Neural progenitor cell (in vitro differentiated cells): ENCODE measurements around the gene RGS6. TPM values are rescaled to one million over a fixed set of nuclear protein-coding genes. Genes with fewer than 3 reads are reported as not detected.

Experiments used
- DNase-seq: peaks from one replicate; pipeline ENCODE4 v3.0.0-alpha.2; 2016; ENCODE audit warnings: low spot score
- H2AFZ ChIP-seq: fragments of 200-600 bp; sonication (generic); replicated peaks from 2 replicates; pipeline ENCODE4 v1.6.1; 2016; ENCODE audit warnings: antibody characterized with exemption
- H3F3A ChIP-seq: fragments of 200-600 bp; sonication (generic); 2 replicates; pipeline ENCODE4 v1.6.1; 2016; ENCODE audit warnings: antibody characterized with exemption, low read depth
- H3K27ac ChIP-seq: fragments of 200-600 bp; sonication (generic); 2 replicates; pipeline ENCODE4 v1.5.1; 2016; ENCODE audit warnings: mild to moderate bottlenecking
- H3K27me3 ChIP-seq: fragments of 200-600 bp; sonication (generic); 2 replicates; pipeline ENCODE4 v1.6.1; 2016; ENCODE audit warnings: mild to moderate bottlenecking, moderate library complexity
- H3K36me3 ChIP-seq: fragments of 200-600 bp; sonication (generic); 2 replicates; pipeline ENCODE4 v1.5.1; 2016
- H3K4me1 ChIP-seq: fragments of 200-600 bp; sonication (generic); 2 replicates; pipeline ENCODE4 v1.6.1; 2016; ENCODE audit warnings: mixed run types
- H3K4me2 ChIP-seq: fragments of 200-600 bp; sonication (generic); 2 replicates; pipeline ENCODE4 v1.6.1; 2016
- H3K4me3 ChIP-seq: fragments of 200-600 bp; sonication (generic); 2 replicates; pipeline ENCODE4 v1.5.1; 2016
- H3K79me2 ChIP-seq: fragments of 200-600 bp; sonication (generic); 2 replicates; pipeline ENCODE4 v1.6.1; 2016; ENCODE audit warnings: low read depth
- H3K9ac ChIP-seq: fragments of 200-600 bp; sonication (generic); 2 replicates; pipeline ENCODE4 v1.6.1; 2016
- H3K9me3 ChIP-seq: fragments of 200-600 bp; sonication (generic); 2 replicates; pipeline ENCODE4 v1.5.1; 2016; ENCODE audit warnings: low read depth
- H4K20me1 ChIP-seq: fragments of 200-600 bp; sonication (generic); 2 replicates; pipeline ENCODE4 v1.6.1; 2016; ENCODE audit warnings: low read depth
- H3K27ac Mint-ChIP-seq: 3 replicates; pipeline ENCODE4 v1.8.0; 2021; ENCODE audit warnings: mixed read lengths
- H3K27me3 Mint-ChIP-seq: 2 replicates; pipeline ENCODE4 v1.8.0; 2022; ENCODE audit warnings: low read depth, mild to moderate bottlenecking, inconsistent platforms, moderate library complexity, mixed read lengths; ENCODE audit not compliant: insufficient read depth
- H3K36me3 Mint-ChIP-seq: 3 replicates; pipeline ENCODE4 v1.8.0; 2021; ENCODE audit warnings: mixed read lengths
- H3K4me1 Mint-ChIP-seq: 3 replicates; pipeline ENCODE4 v1.8.0; 2021; ENCODE audit warnings: mixed read lengths
- H3K4me3 Mint-ChIP-seq: 3 replicates; pipeline ENCODE4 v1.8.0; 2021; ENCODE audit warnings: mild to moderate bottlenecking, moderate library complexity, mixed read lengths
- H3K9me3 Mint-ChIP-seq: 3 replicates; pipeline ENCODE4 v1.8.0; 2020; ENCODE audit warnings: mixed read lengths
- CTCF ChIP-seq: fragments of 200-600 bp; sonication (generic); IDR thresholded peaks from 2 replicates; pipeline ENCODE4 v1.5.1; 2017; ENCODE audit warnings: antibody characterized with exemption, mild to moderate bottlenecking
- EZH2 ChIP-seq: fragments of 200-600 bp; sonication (generic); IDR thresholded peaks from 2 replicates; pipeline ENCODE4 v1.6.1; 2017; ENCODE audit warnings: antibody characterized with exemption, mild to moderate bottlenecking, moderate library complexity
- EZH2phosphoT487 ChIP-seq: fragments of 200-600 bp; sonication (generic); IDR thresholded peaks from 2 replicates; pipeline ENCODE4 v1.6.1; 2017; ENCODE audit warnings: antibody characterized with exemption
- total RNA-seq: library from RNA; depleted of rRNA; stranded (reverse); fragments of >200 nt; gene quantifications from 2 replicates; pipeline ENCODE4 v1.2.3, GENCODE V29; 2015; ENCODE audit warnings: low replicate concordance

The RGS6 gene
- total RNA-seq, 1 donor from 2014 or later, result 0.80 TPM

- no peaks in the 10 kb centered on the region for H3K27me3 ChIP-seq
- H3K27ac Mint-ChIP-seq, result no peak overlapping the region
- DNase-seq, result no peak
- no peaks in the 10 kb centered on the region for H3K4me1 ChIP-seq
- no peak overlapping the region for H3K4me3 ChIP-seq
- H3K9ac ChIP-seq, result no peak overlapping the region
- TF ChIP-seq EZH2phosphoT487, result no peak
- no peak for TF ChIP-seq CTCF
- no peak for TF ChIP-seq EZH2
- no peaks in the 10 kb centered on the region for H3K79me2 ChIP-seq
- H3K27me3 Mint-ChIP-seq, result peaks cover 4% of the 10 kb centered on the region
- H3K9me3 Mint-ChIP-seq, result peaks cover 7% of the 10 kb centered on the region
- H4K20me1 ChIP-seq, result no peaks in the 10 kb centered on the region
- H3K36me3 ChIP-seq, result no peaks in the 10 kb centered on the region
- H2AFZ ChIP-seq, result no peak overlapping the region
- no peak overlapping the region for H3K27ac ChIP-seq
- H3F3A ChIP-seq, result no peaks in the 10 kb centered on the region
- no peaks in the 10 kb centered on the region for H3K4me1 Mint-ChIP-seq
- H3K36me3 Mint-ChIP-seq, result no peaks in the 10 kb centered on the region
- H3K4me2 ChIP-seq, result no peak overlapping the region
- H3K9me3 ChIP-seq, result no peaks in the 10 kb centered on the region
- no peak overlapping the region for H3K4me3 Mint-ChIP-seq
Measured at GRCh38 chr14:72243309-72244293, 311.4 kb downstream of the RGS6 start.

- no peak overlapping the region for H3K4me3 Mint-ChIP-seq
- Histone ChIP-seq H3K4me2 (no peak overlapping the region), H3K27me3 (no peaks in the 10 kb centered on the region), H3F3A (no peaks in the 10 kb centered on the region), H3K36me3 (no peaks in the 10 kb centered on the region), H4K20me1 (no peaks in the 10 kb centered on the region), H3K9me3 (no peaks in the 10 kb centered on the region), H2AFZ (no peak overlapping the region), H3K27ac (no peak overlapping the region), H3K9ac (no peak overlapping the region), H3K4me1 (peaks cover 11% of the 10 kb centered on the region), H3K79me2 (no peaks in the 10 kb centered on the region), H3K4me3 (no peak overlapping the region)
- peaks cover 4% of the 10 kb centered on the region for H3K27me3 Mint-ChIP-seq
- peaks cover 8% of the 10 kb centered on the region for H3K9me3 Mint-ChIP-seq
- H3K27ac Mint-ChIP-seq, result no peak overlapping the region
- no peaks in the 10 kb centered on the region for H3K36me3 Mint-ChIP-seq
- DNase-seq, result no peak
- TF ChIP-seq EZH2 (no peak), EZH2phosphoT487 (no peak), CTCF (no peak)
- no peaks in the 10 kb centered on the region for H3K4me1 Mint-ChIP-seq
Measured at GRCh38 chr14:72247896-72248465, 315.8 kb downstream of the RGS6 start.

- no peak overlapping the region for H2AFZ ChIP-seq
- H3K79me2 ChIP-seq, result no peaks in the 10 kb centered on the region
- Mint-ChIP-seq H3K4me3 (no peak overlapping the region), H3K9me3 (peaks cover 7% of the 10 kb centered on the region), H3K36me3 (peaks cover 2% of the 10 kb centered on the region), H3K4me1 (peaks cover 3% of the 10 kb centered on the region), H3K27me3 (peaks cover 2% of the 10 kb centered on the region), H3K27ac (no peak overlapping the region)
- no peak overlapping the region for H3K27ac ChIP-seq
- no peak overlapping the region for H3K4me2 ChIP-seq
- H3K9me3 ChIP-seq, result no peaks in the 10 kb centered on the region
- no peak for DNase-seq
- H3K4me1 ChIP-seq, result peaks cover 18% of the 10 kb centered on the region
- no peaks in the 10 kb centered on the region for H3K36me3 ChIP-seq
- TF ChIP-seq EZH2phosphoT487, result no peak
- no peak for TF ChIP-seq EZH2
- TF ChIP-seq CTCF, result no peak
- H3K9ac ChIP-seq, result no peak overlapping the region
- H3K27me3 ChIP-seq, result no peaks in the 10 kb centered on the region
- no peak overlapping the region for H3K4me3 ChIP-seq
- no peaks in the 10 kb centered on the region for H3F3A ChIP-seq
- H4K20me1 ChIP-seq, result no peaks in the 10 kb centered on the region
Measured at GRCh38 chr14:72253503-72253902, 321.3 kb downstream of the RGS6 start.
